Skeletal muscle cell (primary cell): ENCODE results near the gene ARHGAP25.

Experiments used
- DNase-seq: peaks from one replicate; pipeline ENCODE4 v3.0.0-alpha.2; 2010; ENCODE audit warnings: low read depth
- H3K4me3 ChIP-seq: 2 replicates; pipeline ENCODE4 v1.5.1; 2011; ENCODE audit warnings: low read depth, mild to moderate bottlenecking, control low read depth, low read length, moderate library complexity

Gene ARHGAP25

GRCh38 chr2:68847751-68848150, 113.1 kb downstream of the ARHGAP25 start:
- H3K4me3 ChIP-seq, result no peak overlapping the region
- DNase-seq, result no peak

- H3K4me3 ChIP-seq, result no peak overlapping the region
- DNase-seq, result no peak
Measured at GRCh38 chr2:68849579-68850030, 115.0 kb downstream of the ARHGAP25 start.

GRCh38 chr2:68850524-68850923, 115.9 kb downstream of the ARHGAP25 start:
- DNase-seq, result no peak

GRCh38 chr2:68853035-68853434, 118.4 kb downstream of the ARHGAP25 start:
- peak; percentile 6 for DNase-seq
- no peak overlapping the region for H3K4me3 ChIP-seq

More at GRCh38 chr2:68850524-68850923, 115.9 kb downstream of the ARHGAP25 start:
- H3K4me3 ChIP-seq, result no peak overlapping the region

- DNase-seq, result no peak
- H3K4me3 ChIP-seq, result no peak overlapping the region
Measured at GRCh38 chr2:68853915-68854314, 119.3 kb downstream of the ARHGAP25 start.

GRCh38 chr2:68854476-68854875, 119.9 kb downstream of the ARHGAP25 start:
- no peak overlapping the region for H3K4me3 ChIP-seq
- no peak for DNase-seq

- DNase-seq, result no peak
- H3K4me3 ChIP-seq, result no peak overlapping the region
Measured at GRCh38 chr2:68855550-68855949, 120.9 kb downstream of the ARHGAP25 start.

- no peak for DNase-seq
Measured at GRCh38 chr2:68857202-68857845, 122.7 kb downstream of the ARHGAP25 start.

GRCh38 chr2:68857855-68858456, 123.3 kb downstream of the ARHGAP25 start:
- H3K4me3 ChIP-seq, result no peak overlapping the region
- DNase-seq, result no peak

More at GRCh38 chr2:68857202-68857845, 122.7 kb downstream of the ARHGAP25 start:
- H3K4me3 ChIP-seq, result no peak overlapping the region

GRCh38 chr2:68860111-68860510, 125.5 kb downstream of the ARHGAP25 start:
- DNase-seq, result no peak
- no peak overlapping the region for H3K4me3 ChIP-seq

- H3K4me3 ChIP-seq, result no peak overlapping the region
- DNase-seq, result no peak
Measured at GRCh38 chr2:68861330-68861729, 126.7 kb downstream of the ARHGAP25 start.

- DNase-seq, result no peak
- H3K4me3 ChIP-seq, result no peak overlapping the region
Measured at GRCh38 chr2:68862889-68863288, 128.3 kb downstream of the ARHGAP25 start.

GRCh38 chr2:68863996-68864395, 129.4 kb downstream of the ARHGAP25 start:
- DNase-seq, result no peak
- no peak overlapping the region for H3K4me3 ChIP-seq

- H3K4me3 ChIP-seq, result no peak overlapping the region
- no peak for DNase-seq
Measured at GRCh38 chr2:68865108-68865507, 130.5 kb downstream of the ARHGAP25 start.

- H3K4me3 ChIP-seq, result no peak overlapping the region
- no peak for DNase-seq
Measured at GRCh38 chr2:68870215-68870614, 135.6 kb downstream of the ARHGAP25 start.

GRCh38 chr2:68871159-68871764, 136.7 kb downstream of the ARHGAP25 start, which contains the start of gene BMP10:
BMP10 (minus strand) TSS chr2:68871397; CDS start chr2:68871358, 39 bp downstream.
- no peak within 1 kb of the TSS for H3K4me3 ChIP-seq
- DNase-seq, result no peak
